GM21529 (cell line): ENCODE measurements around the gene PROC.
"Not testable (repeated sequence)": the region's sequence is repeated elsewhere in the genome, so short reads cannot be mapped to it uniquely, and the experiment has no call there.

Source experiments
- ATAC-seq: cut with Tn5 transposase; IDR thresholded peaks from one replicate; pipeline ENCODE4 v1.9.1; 2021; ENCODE audit not compliant: unreplicated experiment

The PROC gene

GRCh38 chr2:127425540-127426490 is 7.6 kb downstream of the PROC start:
- no peak for ATAC-seq

GRCh38 chr2:127426501-127427354 is 8.5 kb downstream of the PROC start:
- ATAC-seq, result no peak

- ATAC-seq, result no peak
These were observed 9.3 kb downstream of the PROC start for GRCh38 chr2:127427376-127428056.

GRCh38 chr2:127428057-127428814 is 10.0 kb downstream of the PROC start:
- no peak for ATAC-seq

GRCh38 chr2:127428815-127429109 is 10.5 kb downstream of the PROC start:
- no peak for ATAC-seq

- no peak for ATAC-seq
These were observed 11.1 kb downstream of the PROC start for GRCh38 chr2:127429291-127429690.

- no peak for ATAC-seq
These were observed 11.7 kb downstream of the PROC start for GRCh38 chr2:127429844-127430425.

- ATAC-seq, result no peak
These were observed 13.3 kb downstream of the PROC start for GRCh38 chr2:127431408-127432023.

- no peak for ATAC-seq
These were observed 16.3 kb downstream of the PROC start for GRCh38 chr2:127434515-127434914.

GRCh38 chr2:127437056-127437455 is 18.8 kb downstream of the PROC start:
- no peak for ATAC-seq

GRCh38 chr2:127437781-127438726 is 19.8 kb downstream of the PROC start:
- ATAC-seq, result no peak

GRCh38 chr2:127439343-127439742 is 21.1 kb downstream of the PROC start:
- no peak for ATAC-seq

GRCh38 chr2:127448526-127448925 is 30.3 kb downstream of the PROC start:
- ATAC-seq, result no peak

GRCh38 chr2:127449414-127449813 is 31.2 kb downstream of the PROC start:
- ATAC-seq, result no peak

- ATAC-seq, result no peak
These were observed 31.7 kb downstream of the PROC start for GRCh38 chr2:127449898-127450297.

- no peak for ATAC-seq
These were observed 33.8 kb downstream of the PROC start for GRCh38 chr2:127451981-127452380.

- not testable (repeated sequence) for ATAC-seq
These were observed 34.2 kb downstream of the PROC start for GRCh38 chr2:127452423-127452822.

- no peak for ATAC-seq
These were observed 34.8 kb downstream of the PROC start for GRCh38 chr2:127453013-127453391.
